Psoas muscle (tissue), 8 donors: ENCODE data around the gene GPC1. TPM values are rescaled to one million over a fixed set of nuclear protein-coding genes. Genes with fewer than 3 reads are reported as not detected.

Experiments
- ATAC-seq, 4 donors: fragments of 200-7000 bp; cut with Tn5 transposase; one replicate each; pipeline ENCODE4 v1.9.1; 2020; ENCODE audit warnings: moderate library complexity in 3 of 4, mild to moderate bottlenecking in 2 of 4
- DNase-seq, 2 donors: peaks; one replicate each; pipeline ENCODE4 v3.0.0-alpha.2; 2020
- H3K27ac ChIP-seq: fragments of 200-600 bp; one replicate; pipeline ENCODE4 v1.8.0; 2022
- H3K27me3 ChIP-seq, 3 donors: fragments of 200-600 bp in 1 of 3; one replicate each; pipeline versions ENCODE4 v1.6.1 to v1.8.0; 2013 to 2022; ENCODE audit warnings: low read length in 2 of 3, mild to moderate bottlenecking in 2 of 3, moderate library complexity in 1 of 3; ENCODE audit not compliant: insufficient read depth in 3 of 3
- H3K36me3 ChIP-seq, 2 donors: fragments of 200-600 bp in 1 of 2; one replicate each; pipeline versions ENCODE4 v1.6.1 to v1.8.0; 2013 to 2022; ENCODE audit warnings: low read depth in 1 of 2, mild to moderate bottlenecking in 1 of 2, moderate library complexity in 1 of 2; ENCODE audit not compliant: insufficient read depth in 1 of 2
- H3K4me1 ChIP-seq: fragments of 200-600 bp; one replicate; pipeline ENCODE4 v1.8.0; 2022
- H3K4me3 ChIP-seq: fragments of 200-600 bp; one replicate; pipeline ENCODE4 v1.8.0; 2022; ENCODE audit warnings: mild to moderate bottlenecking
- H3K9me3 ChIP-seq: fragments of 200-600 bp; one replicate; pipeline ENCODE4 v1.8.0; 2022
- CTCF ChIP-seq: fragments of 200-600 bp; IDR thresholded peaks from one replicate; pipeline ENCODE4 v1.8.0; 2022; ENCODE audit warnings: antibody characterized with exemption
- WGBS, 3 donors: extraction: QIAGEN DNeasy Blood & Tissue Kit; methylation state at CpG; one replicate each; pipeline versions ENCODE4 v1.1.6 to v1.1.7; 2013; 5-methylcytosine and 5-hydroxymethylcytosine counted together
- intact Hi-C, 2 donors: fragments of 100-400 bp; cut with DNase I; formaldehyde crosslinking; loops; one replicate each; pipeline versions ENCODE4 v1.11.0 to v1.14.2; 2022
- polyA plus RNA-seq, 3 donors: library from polyadenylated mRNA; stranded (reverse); fragments of 200-250 nt; gene quantifications; one replicate each; pipeline ENCODE4 v1.2.3, GENCODE V29; 2013
- total RNA-seq, 4 donors: library from RNA; stranded (reverse); fragmentation: NEBNext Ultra II Directional in 2 of 4; extraction: Animal tissue kit (Norgen Biotek cat#: 25700) in 2 of 4; gene quantifications; one replicate each; pipeline versions ENCODE4 v1.2.1 to v1.2.4, GENCODE V29; 2021 to 2023
- donor health status: healthy with polysubstance abuse.
- donor health status: DM: no; HTN: no; CAD: no; lungs with moderate emphysema.
- donor health status: Bipolar disorder and iron deficiency.
- donor health status: healthy.
- donor health status: DM: yes; HTN: yes; CAD: no.
- donor health status: DM: no; HTN: no; CAD: no.
- donor health status: DM: no; HTN: no; CAD: no.
- donor health status: DM: yes; HTN: yes; CAD: no.

The GPC1 gene
- total and polyA plus RNA-seq, 7 donors: 85.4 to 180 (median 116) TPM

GRCh38 chr2:240513549-240514287, 78.3 kb downstream of the GPC1 start:
- DNase-seq (peak; percentile 78 to 88), ATAC-seq (peak; percentile 74 to 90 (median 86))
- intact Hi-C loops: loop anchor here in 1 of 2 donors (10.0 kb wide), 1 partner anchor 191 kb away; no protein-coding TSS in a partner anchor
- WGBS, 3 donors: 48 to 49% (median 49%) methylated on average over 13 of the region's 13 CpGs
- Histone ChIP-seq H3K4me1 (no peaks in the 10 kb centered on the region), H3K27ac (no peak overlapping the region), H3K36me3 (peaks cover 0 to 9% of the 10 kb centered on the region in 2 donors), H3K9me3 (no peaks in the 10 kb centered on the region), H3K4me3 (no peak overlapping the region), H3K27me3 (no peaks in the 10 kb centered on the region)
- TF ChIP-seq CTCF: peak; percentile 65

- DNase-seq (no peak), ATAC-seq (no peak)
- Histone ChIP-seq H3K36me3 (peaks cover 0 to 9% of the 10 kb centered on the region in 2 donors), H3K4me3 (no peak overlapping the region), H3K27ac (no peak overlapping the region), H3K27me3 (no peaks in the 10 kb centered on the region), H3K4me1 (no peaks in the 10 kb centered on the region), H3K9me3 (no peaks in the 10 kb centered on the region)
- TF ChIP-seq CTCF: no peak
- intact Hi-C loops: loop anchor here in 1 of 2 donors (10.0 kb wide), 1 partner anchor 190 kb away; no protein-coding TSS in a partner anchor
- WGBS, 3 donors: 95 to 100% (median 95%) methylated on average over 2 of the region's 2 CpGs
Observed at GRCh38 chr2:240514631-240515030, 79.2 kb downstream of the GPC1 start.

- no peak for TF ChIP-seq CTCF
- DNase-seq (no peak), ATAC-seq (no peak)
- intact Hi-C loops: loop anchor here in 1 of 2 donors (10.0 kb wide), 1 partner anchor 187 kb away; no protein-coding TSS in a partner anchor
- Histone ChIP-seq H3K4me1 (no peaks in the 10 kb centered on the region), H3K9me3 (no peaks in the 10 kb centered on the region), H3K27ac (no peak overlapping the region), H3K4me3 (no peak overlapping the region), H3K36me3 (peaks cover 0 to 2% of the 10 kb centered on the region in 2 donors), H3K27me3 (peaks cover 0 to 4% (median 0%) of the 10 kb centered on the region in 3 donors)
- 95 to 99% (median 98%) methylated on average over 4 of the region's 4 CpGs for WGBS, 3 donors
Observed at GRCh38 chr2:240517342-240517741, 81.9 kb downstream of the GPC1 start.

Other genes starting within 250 kb of the GPC1 start
- 1 to 10 TPM; 3.0 to 5.8 (median 4.6) TPM for gene ANKMY1, start 122.3 kb downstream of the GPC1 start, total RNA-seq
- gene ANKMY1, start 122.3 kb downstream of the GPC1 start, polyA plus RNA-seq: 1 to 10 TPM; 1.4 to 2.5 (median 2.4) TPM
- 10 to 100 TPM; 10.4 to 12.9 (median 12.7) TPM for gene DUSP28, start 124.7 kb downstream of the GPC1 start, total RNA-seq
- 10 to 100 TPM in 1 of 3 donors, 1 to 10 TPM in 2; 6.6 to 18.1 (median 9.5) TPM for gene DUSP28, start 124.7 kb downstream of the GPC1 start, polyA plus RNA-seq
- 10 to 100 TPM; 48.8 to 70.4 (median 59.0) TPM for gene RNPEPL1, start 132.8 kb downstream of the GPC1 start, total RNA-seq
- gene RNPEPL1, start 132.8 kb downstream of the GPC1 start, polyA plus RNA-seq: 10 to 100 TPM; 59.2 to 79.6 (median 71.9) TPM
- gene CAPN10, start 151.1 kb downstream of the GPC1 start, total RNA-seq: 1 to 10 TPM; 5.0 to 9.9 (median 7.6) TPM
- gene CAPN10, start 151.1 kb downstream of the GPC1 start, polyA plus RNA-seq: 10 to 100 TPM in 2 of 3 donors, 1 to 10 TPM in 1; 8.9 to 15.0 (median 13.1) TPM
- gene GPR35, start 189.8 kb downstream of the GPC1 start, total RNA-seq: under 1 TPM; 0.36 to 0.92 (median 0.68) TPM
- under 1 TPM; 0.30 to 0.89 (median 0.58) TPM for gene GPR35, start 189.8 kb downstream of the GPC1 start, polyA plus RNA-seq
- gene AQP12B, start 247.2 kb downstream of the GPC1 start, total RNA-seq: not detected
- not detected for gene AQP12B, start 247.2 kb downstream of the GPC1 start, polyA plus RNA-seq